HT-29 (cell line): ENCODE results near the gene TRMT61A. TPM values are rescaled to one million over a fixed set of nuclear protein-coding genes. Genes with fewer than 3 reads are reported as not detected.

Experiments used
- DNase-seq: peaks from one replicate; pipeline ENCODE4 v3.0.0-alpha.2; 2015; ENCODE audit warnings: low spot score
- total RNA-seq: library from RNA; depleted of rRNA; stranded (reverse); fragments of >200 nt; shearing (Covaris generic); gene quantifications from 2 replicates; pipeline ENCODE4 v1.2.3, GENCODE V29; 2014

Gene TRMT61A
- total RNA-seq, 1 experiment from 2014 or later: 49.8 TPM

- no peak for DNase-seq
Measured at GRCh38 chr14:103533999-103534575, 5.1 kb downstream of the TRMT61A start.

GRCh38 chr14:103534576-103535061, 5.6 kb downstream of the TRMT61A start:
- no peak for DNase-seq

- no peak for DNase-seq
Measured at GRCh38 chr14:103535081-103535890, 6.3 kb downstream of the TRMT61A start.

GRCh38 chr14:103535891-103536565, 7.0 kb downstream of the TRMT61A start:
- DNase-seq: no peak

- no peak for DNase-seq
Measured at GRCh38 chr14:103536693-103537092, 7.7 kb downstream of the TRMT61A start.

GRCh38 chr14:103537175-103537990, 8.4 kb downstream of the TRMT61A start:
- no peak for DNase-seq

GRCh38 chr14:103538291-103539055, 9.5 kb downstream of the TRMT61A start:
- DNase-seq: no peak

GRCh38 chr14:103539056-103539825, 10.2 kb downstream of the TRMT61A start:
- DNase-seq: no peak

- DNase-seq: no peak
Measured at GRCh38 chr14:103540821-103541708, 12.1 kb downstream of the TRMT61A start.

- DNase-seq: no peak
Measured at GRCh38 chr14:103541709-103542604, 13.0 kb downstream of the TRMT61A start.

- no peak for DNase-seq
Measured at GRCh38 chr14:103542605-103543088, 13.7 kb downstream of the TRMT61A start.

GRCh38 chr14:103543140-103543539, 14.1 kb downstream of the TRMT61A start:
- DNase-seq: no peak

GRCh38 chr14:103543721-103544387, 14.9 kb downstream of the TRMT61A start:
- DNase-seq: no peak

GRCh38 chr14:103544388-103545218, 15.6 kb downstream of the TRMT61A start:
- DNase-seq: no peak

GRCh38 chr14:103545219-103545914, 16.4 kb downstream of the TRMT61A start:
- DNase-seq: no peak
